ENCODE data around the gene PCDH9.
"Not testable (repeated sequence)": the region's sequence is repeated elsewhere in the genome, so short reads cannot be mapped to it uniquely, and the experiment has no call there.

The PCDH9 gene

GRCh38 chr13:66830940-66831716 lies 399.0 kb downstream of the PCDH9 start:
- no peak for DNase-seq (ENCODE audit: low read depth)

GRCh38 chr13:66829803-66830202 lies 400.3 kb downstream of the PCDH9 start:
- DNase-seq (ENCODE audit: low read depth) = no peak

GRCh38 chr13:66826398-66826797 lies 403.7 kb downstream of the PCDH9 start:
- no peak for DNase-seq (ENCODE audit: low read depth)

- no peak for DNase-seq (ENCODE audit: low read depth)
These were observed 408.6 kb downstream of the PCDH9 start for GRCh38 chr13:66821551-66821950.

- DNase-seq (ENCODE audit: low read depth) = no peak
These were observed 418.7 kb downstream of the PCDH9 start for GRCh38 chr13:66811455-66811854.

- DNase-seq (ENCODE audit: low read depth) = no peak
These were observed 420.7 kb downstream of the PCDH9 start for GRCh38 chr13:66809485-66809884.

GRCh38 chr13:66807251-66807650 lies 422.9 kb downstream of the PCDH9 start:
- no peak for DNase-seq (ENCODE audit: low read depth)

- no peak for DNase-seq (ENCODE audit: low read depth)
These were observed 424.5 kb downstream of the PCDH9 start for GRCh38 chr13:66805657-66806056.

- DNase-seq (ENCODE audit: low read depth) = no peak
These were observed 426.2 kb downstream of the PCDH9 start for GRCh38 chr13:66803808-66804456.

- DNase-seq (ENCODE audit: low read depth) = no peak
These were observed 426.9 kb downstream of the PCDH9 start for GRCh38 chr13:66803013-66803807.

GRCh38 chr13:66795636-66796035 lies 434.5 kb downstream of the PCDH9 start:
- no peak for DNase-seq (ENCODE audit: low read depth)

GRCh38 chr13:66794340-66795031 lies 435.6 kb downstream of the PCDH9 start:
- no peak for DNase-seq (ENCODE audit: low read depth)

GRCh38 chr13:66790861-66791260 lies 439.3 kb downstream of the PCDH9 start:
- no peak for DNase-seq (ENCODE audit: low read depth)

GRCh38 chr13:66781241-66781640 lies 448.9 kb downstream of the PCDH9 start:
- DNase-seq (ENCODE audit: low read depth) = no peak

GRCh38 chr13:66780814-66781213 lies 449.3 kb downstream of the PCDH9 start:
- no peak for DNase-seq (ENCODE audit: low read depth)

GRCh38 chr13:66778461-66778860 lies 451.7 kb downstream of the PCDH9 start:
- no peak for DNase-seq (ENCODE audit: low read depth)

- DNase-seq (ENCODE audit: low read depth) = no peak
These were observed 454.9 kb downstream of the PCDH9 start for GRCh38 chr13:66775196-66775595.

GRCh38 chr13:66774046-66774445 lies 456.1 kb downstream of the PCDH9 start:
- no peak for DNase-seq (ENCODE audit: low read depth)

- DNase-seq (ENCODE audit: low read depth) = no peak
These were observed 464.6 kb downstream of the PCDH9 start for GRCh38 chr13:66765559-66765958.

GRCh38 chr13:66760678-66761077 lies 469.5 kb downstream of the PCDH9 start:
- not testable (repeated sequence) for DNase-seq (ENCODE audit: low read depth)

- DNase-seq (ENCODE audit: low read depth) = no peak
These were observed 470.2 kb downstream of the PCDH9 start for GRCh38 chr13:66759919-66760318.

- no peak for DNase-seq (ENCODE audit: low read depth)
These were observed 478.4 kb downstream of the PCDH9 start for GRCh38 chr13:66751691-66752090.

Measured in T-helper 22 cell (primary cell).